IMR-90 (cell line): ENCODE data around the gene ALDH7A1.

Experiments
- POLR2A ChIP-seq: IDR thresholded peaks from 2 replicates; pipeline ENCODE4 v1.6.1; 2012; ENCODE audit warnings: mild to moderate bottlenecking, low read depth, low read length
- RAD21 ChIP-seq: IDR thresholded peaks from 2 replicates; pipeline ENCODE4 v1.6.1; 2012; ENCODE audit warnings: low read length, improper control_type of control experiment
- RCOR1 ChIP-seq: IDR thresholded peaks from 2 replicates; pipeline ENCODE4 v1.6.1; 2012; ENCODE audit warnings: mild to moderate bottlenecking, low read length, improper control_type of control experiment; ENCODE audit not compliant: insufficient replicate concordance
- RFX5 ChIP-seq: IDR thresholded peaks from 2 replicates; pipeline ENCODE4 v1.8.0; 2012; ENCODE audit warnings: low read depth, mild to moderate bottlenecking, low read length, moderate library complexity
- TF ChIP-seq, protein P1 (sequence below): conservative IDR thresholded peaks from 2 replicates; pipeline ENCODE4 v1.5.1; 2012; ENCODE audit warnings: mild to moderate bottlenecking, low read depth, low read length, improper control_type of control experiment
- TF ChIP-seq, protein P2 (sequence below): fragments of 150-350 bp; IDR thresholded peaks from 2 replicates; pipeline ENCODE4 v1.6.1; 2017; ENCODE audit warnings: mild to moderate bottlenecking, antibody characterized with exemption, low read length, low read depth

DNA sequence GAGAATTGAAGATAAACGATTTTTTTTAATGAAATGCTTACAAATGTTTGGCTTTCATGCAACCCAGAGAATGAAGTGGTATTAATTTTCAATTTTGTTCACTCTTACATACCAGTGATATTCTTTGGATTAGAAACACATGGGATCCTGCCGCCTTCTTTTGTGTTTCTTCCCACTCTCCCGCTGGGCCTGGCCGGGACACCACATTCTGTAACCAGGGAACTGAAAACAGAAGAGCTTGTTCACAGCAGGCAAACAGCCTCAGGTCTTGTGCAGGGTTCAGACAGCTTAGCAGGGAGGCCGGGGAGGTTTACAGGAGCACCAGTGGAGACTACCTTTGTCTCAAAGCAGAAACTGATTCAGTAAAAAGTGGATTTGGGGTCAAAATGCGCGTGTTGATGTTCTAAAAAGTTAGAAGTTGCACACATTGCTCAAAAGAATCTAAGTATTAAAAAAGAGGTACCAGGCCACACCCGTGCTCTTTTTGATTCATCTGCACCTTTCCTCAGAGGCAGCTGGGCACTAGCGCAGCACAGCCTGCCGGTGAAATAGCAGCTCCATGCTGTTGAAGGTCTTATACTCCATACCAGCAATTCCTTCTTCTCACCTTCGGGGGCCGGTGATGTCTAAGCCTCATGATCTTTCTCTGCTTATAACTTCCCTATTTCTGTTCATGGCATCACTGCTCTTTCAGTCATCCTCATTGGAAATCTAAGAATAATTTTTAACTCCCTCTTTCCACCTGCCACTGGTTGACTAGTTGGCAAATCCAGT, 104.7 kb downstream of the ALDH7A1 start:
- TF ChIP-seq, protein P1, sequence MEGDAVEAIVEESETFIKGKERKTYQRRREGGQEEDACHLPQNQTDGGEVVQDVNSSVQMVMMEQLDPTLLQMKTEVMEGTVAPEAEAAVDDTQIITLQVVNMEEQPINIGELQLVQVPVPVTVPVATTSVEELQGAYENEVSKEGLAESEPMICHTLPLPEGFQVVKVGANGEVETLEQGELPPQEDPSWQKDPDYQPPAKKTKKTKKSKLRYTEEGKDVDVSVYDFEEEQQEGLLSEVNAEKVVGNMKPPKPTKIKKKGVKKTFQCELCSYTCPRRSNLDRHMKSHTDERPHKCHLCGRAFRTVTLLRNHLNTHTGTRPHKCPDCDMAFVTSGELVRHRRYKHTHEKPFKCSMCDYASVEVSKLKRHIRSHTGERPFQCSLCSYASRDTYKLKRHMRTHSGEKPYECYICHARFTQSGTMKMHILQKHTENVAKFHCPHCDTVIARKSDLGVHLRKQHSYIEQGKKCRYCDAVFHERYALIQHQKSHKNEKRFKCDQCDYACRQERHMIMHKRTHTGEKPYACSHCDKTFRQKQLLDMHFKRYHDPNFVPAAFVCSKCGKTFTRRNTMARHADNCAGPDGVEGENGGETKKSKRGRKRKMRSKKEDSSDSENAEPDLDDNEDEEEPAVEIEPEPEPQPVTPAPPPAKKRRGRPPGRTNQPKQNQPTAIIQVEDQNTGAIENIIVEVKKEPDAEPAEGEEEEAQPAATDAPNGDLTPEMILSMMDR = no peak
- TF ChIP-seq RAD21 (no peak), RCOR1 (no peak), POLR2A (no peak), RFX5 (no peak)
- TF ChIP-seq, protein P2, sequence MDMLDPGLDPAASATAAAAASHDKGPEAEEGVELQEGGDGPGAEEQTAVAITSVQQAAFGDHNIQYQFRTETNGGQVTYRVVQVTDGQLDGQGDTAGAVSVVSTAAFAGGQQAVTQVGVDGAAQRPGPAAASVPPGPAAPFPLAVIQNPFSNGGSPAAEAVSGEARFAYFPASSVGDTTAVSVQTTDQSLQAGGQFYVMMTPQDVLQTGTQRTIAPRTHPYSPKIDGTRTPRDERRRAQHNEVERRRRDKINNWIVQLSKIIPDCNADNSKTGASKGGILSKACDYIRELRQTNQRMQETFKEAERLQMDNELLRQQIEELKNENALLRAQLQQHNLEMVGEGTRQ = no peak
